Breast epithelium (tissue), 3 donors: Measurements from ENCODE around the gene ERC1.

Experiments used
- POLR2A ChIP-seq: fragments of 450-650 bp; IDR thresholded peaks from one replicate; pipeline ENCODE4 v1.6.1; 2016; ENCODE audit warnings: antibody characterized with exemption, mild to moderate bottlenecking, moderate library complexity
- TF ChIP-seq, protein P1 (sequence below), 3 donors: fragments of 450-650 bp; IDR thresholded peaks; one replicate each; pipeline ENCODE4 v1.5.1; 2016 to 2017; ENCODE audit warnings: antibody characterized with exemption in 3 of 3, mild to moderate bottlenecking in 3 of 3, moderate library complexity in 3 of 3

DNA sequence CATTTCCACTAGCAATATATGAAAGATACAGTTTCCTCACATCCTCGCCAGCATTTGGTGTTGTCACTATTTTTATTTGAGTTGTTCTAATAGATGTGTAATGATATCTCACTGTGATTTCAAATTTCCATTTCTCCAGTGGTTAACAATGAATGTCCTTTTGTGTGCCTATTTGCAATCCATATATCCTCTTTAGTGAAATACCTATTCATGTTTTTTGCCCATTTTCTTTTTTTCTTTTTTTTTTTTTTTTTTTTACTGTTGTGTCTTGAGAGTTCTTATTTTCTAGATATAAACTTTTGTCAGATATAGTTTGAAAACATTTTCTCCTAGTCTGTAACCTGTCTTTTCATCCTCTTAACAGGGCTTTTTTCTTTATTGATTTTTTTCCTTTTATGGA, 524.4 kb downstream of the ERC1 start:
- TF ChIP-seq POLR2A: no peak
- TF ChIP-seq, protein P1, sequence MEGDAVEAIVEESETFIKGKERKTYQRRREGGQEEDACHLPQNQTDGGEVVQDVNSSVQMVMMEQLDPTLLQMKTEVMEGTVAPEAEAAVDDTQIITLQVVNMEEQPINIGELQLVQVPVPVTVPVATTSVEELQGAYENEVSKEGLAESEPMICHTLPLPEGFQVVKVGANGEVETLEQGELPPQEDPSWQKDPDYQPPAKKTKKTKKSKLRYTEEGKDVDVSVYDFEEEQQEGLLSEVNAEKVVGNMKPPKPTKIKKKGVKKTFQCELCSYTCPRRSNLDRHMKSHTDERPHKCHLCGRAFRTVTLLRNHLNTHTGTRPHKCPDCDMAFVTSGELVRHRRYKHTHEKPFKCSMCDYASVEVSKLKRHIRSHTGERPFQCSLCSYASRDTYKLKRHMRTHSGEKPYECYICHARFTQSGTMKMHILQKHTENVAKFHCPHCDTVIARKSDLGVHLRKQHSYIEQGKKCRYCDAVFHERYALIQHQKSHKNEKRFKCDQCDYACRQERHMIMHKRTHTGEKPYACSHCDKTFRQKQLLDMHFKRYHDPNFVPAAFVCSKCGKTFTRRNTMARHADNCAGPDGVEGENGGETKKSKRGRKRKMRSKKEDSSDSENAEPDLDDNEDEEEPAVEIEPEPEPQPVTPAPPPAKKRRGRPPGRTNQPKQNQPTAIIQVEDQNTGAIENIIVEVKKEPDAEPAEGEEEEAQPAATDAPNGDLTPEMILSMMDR (IDR thresholded peaks at IDR 0.05): no peak
